ENCODE data around the gene HOXB1. TPM values are rescaled to one million over a fixed set of nuclear protein-coding genes. Genes with fewer than 3 reads are reported as not detected.

The HOXB1 gene
- polyA plus RNA-seq, 1 of the 3 experiments (the other 2 are of a cell fraction), result not detected

- Histone ChIP-seq H4K20me1 (ENCODE audit: insufficient read depth) (peaks cover 4% of the 10 kb centered on the region; the same call in 1 of the 2 replicates), H3K4me1 (ENCODE audit: control insufficient read depth in 1 of 2, insufficient read depth in 2 of 2, low read depth in 1 of 2, low read length in 1 of 2) (peaks cover 0 to 2% of the 10 kb centered on the region in 2 experiments; a peak in 1 of 4 replicates), H3K9ac (no peak overlapping the region), H2AFZ (ENCODE audit: low read depth) (no peak overlapping the region), H3K36me3 (replicated peaks in 1 of 2; ENCODE audit: control insufficient read depth in 1 of 2, insufficient read depth in 2 of 2, low read length in 1 of 2) (no peaks in the 10 kb centered on the region), H3K79me2 (ENCODE audit: insufficient read depth) (no peaks in the 10 kb centered on the region), H3K4me2 (no peak overlapping the region; the same call in 1 of the 2 replicates), H3K9me3 (no peaks in the 10 kb centered on the region), H3K9me2 (no peaks in the 10 kb centered on the region), H3K27ac (ENCODE audit: low read depth in 2 of 2, low read length in 1 of 2) (no peak overlapping the region), H3K4me3 (ENCODE audit: low read depth in 2 of 2, low read length in 1 of 2) (no peak overlapping the region), H3K27me3 (ENCODE audit: insufficient read depth) (peaks cover 97% of the 10 kb centered on the region), H3F3A (replicated peaks; ENCODE audit: insufficient read depth) (no peaks in the 10 kb centered on the region)
- ChIA-PET POLR2A (no interaction called here), CTCF (interaction anchor here (1.0 to 1.1 kb wide), 2 partner anchors 53 to 72 kb away, joined by 3 read pairs; no protein-coding TSS in a partner anchor)
- no peak for DNase-seq
- TF ChIP-seq RAD21 (IDR thresholded peaks at IDR 0.05; ENCODE audit: low read length) (no peak), FOXJ3 (CRISPR knock-in tag; IDR thresholded peaks at IDR 0.05) (no peak), MXI1 (IDR thresholded peaks at IDR 0.05; ENCODE audit: low read depth, low read length) (no peak), NRF1 (IDR thresholded peaks at IDR 0.05; ENCODE audit: low read depth, low read length) (no peak), USF2 (IDR thresholded peaks at IDR 0.05; ENCODE audit: borderline replicate concordance, low read depth, low read length) (no peak), RFX5 (IDR thresholded peaks at IDR 0.05; ENCODE audit: low read length) (no peak), REST (IDR thresholded peaks at IDR 0.05; ENCODE audit: low read depth, low read length) (no peak), CTCF (IDR thresholded peaks at IDR 0.05) (no peak), FOXM1 (IDR thresholded peaks at IDR 0.05; ENCODE audit: low read depth) (no peak), TAF1 (IDR thresholded peaks at IDR 0.05; ENCODE audit: borderline replicate concordance, low read depth, low read length) (no peak), USF1 (IDR thresholded peaks at IDR 0.05; ENCODE audit: borderline replicate concordance, low read depth) (no peak), EP300 (IDR thresholded peaks at IDR 0.05; ENCODE audit: borderline replicate concordance in 1 of 2, low read depth in 1 of 2, low read length in 1 of 2) (no peak), MEF2A (IDR thresholded peaks at IDR 0.05; ENCODE audit: borderline replicate concordance, low read depth) (no peak), ZBTB33 (IDR thresholded peaks at IDR 0.05; ENCODE audit: borderline replicate concordance, low read depth) (no peak), RXRA (IDR thresholded peaks at IDR 0.05; ENCODE audit: borderline replicate concordance, low read depth) (no peak), TEAD4 (IDR thresholded peaks at IDR 0.05; ENCODE audit: borderline replicate concordance, insufficient read depth) (no peak), TCF12 (IDR thresholded peaks at IDR 0.05) (no peak), SIN3A (IDR thresholded peaks at IDR 0.05; ENCODE audit: borderline replicate concordance, low read depth, low read length) (no peak), NFIC (IDR thresholded peaks at IDR 0.05; ENCODE audit: borderline replicate concordance) (no peak), ELF1 (IDR thresholded peaks at IDR 0.05) (no peak)
- 30% methylated on average over 68 of the region's 73 CpGs for WGBS (ENCODE audit: low lambda C conversion rate)
These were observed 33.6 kb upstream of the HOXB1 start for GRCh38 chr17:48564188-48565021.

Data from SK-N-SH (cell line).